Measurements from ENCODE around the gene VAMP1.

DNA sequence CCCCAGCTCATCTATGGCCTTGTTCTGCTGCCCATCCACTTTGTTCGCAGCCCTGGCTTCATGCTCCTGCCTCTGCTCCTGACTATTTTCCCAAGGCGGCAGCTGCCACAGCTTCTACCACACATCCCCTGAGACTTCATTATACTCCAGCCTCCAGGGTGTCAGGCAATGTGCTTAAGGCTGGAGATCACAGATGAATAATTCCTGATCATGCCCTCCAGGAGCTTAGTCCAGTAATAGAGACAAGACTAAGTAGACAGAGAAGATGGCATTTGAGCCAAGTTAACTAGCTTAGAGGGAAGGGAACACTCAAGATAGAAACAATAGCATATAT, 11.5 kb downstream of the VAMP1 start:
- no peak for TF ChIP-seq TARDBP (IDR thresholded peaks at IDR 0.05)
- TF ChIP-seq FOXM1 (IDR thresholded peaks at IDR 0.05; ENCODE audit: borderline replicate concordance), result no peak
- TF ChIP-seq SP1 (IDR thresholded peaks at IDR 0.05), result no peak
